NOMO-1 treated with dmso at 0.1 percent for 144 hours (cell line): ENCODE measurements around the gene KDM4B.
"Not testable (repeated sequence)": the region's sequence is repeated elsewhere in the genome, so short reads cannot be mapped to it uniquely, and the experiment has no call there.

ENCODE experiments used
- DNase-seq: peaks from one replicate; lab custom pipeline; 2025; ENCODE audit not compliant: unreplicated experiment; lab: John Stamatoyannopoulos, UW

KDM4B gene

DNA sequence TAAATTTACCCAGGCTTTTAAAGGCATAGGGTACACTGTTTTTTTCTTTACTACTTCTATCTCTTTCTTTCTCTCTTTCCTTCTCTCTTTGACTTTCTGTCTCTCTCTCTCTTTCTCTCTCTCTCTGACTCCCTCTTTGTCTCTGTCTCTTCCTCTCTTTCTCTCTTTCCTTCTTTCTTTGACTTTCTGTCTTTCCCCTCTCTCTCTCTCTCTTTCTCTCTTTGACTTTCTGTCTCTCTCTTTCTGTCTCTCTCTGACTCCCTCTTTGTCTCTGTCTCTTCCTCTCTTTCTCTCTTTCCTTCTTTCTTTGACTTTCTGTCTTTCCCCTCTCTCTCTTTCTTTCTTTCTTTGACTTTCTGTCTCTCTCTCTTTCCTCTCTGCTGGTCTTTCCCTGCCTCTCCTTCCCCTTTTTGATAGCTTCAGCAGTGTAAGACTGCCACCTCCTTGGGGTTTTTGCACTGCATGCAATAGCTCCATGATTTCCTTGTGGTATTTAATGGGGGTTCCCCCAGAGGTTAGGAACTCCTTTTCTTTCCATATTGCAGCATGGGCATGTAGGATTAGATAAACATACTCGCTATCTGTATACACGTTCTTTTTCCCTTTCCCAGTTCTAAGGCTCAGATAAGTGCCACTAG lies 191.4 kb downstream of the KDM4B start:
- DNase-seq: not testable (repeated sequence)

DNA sequence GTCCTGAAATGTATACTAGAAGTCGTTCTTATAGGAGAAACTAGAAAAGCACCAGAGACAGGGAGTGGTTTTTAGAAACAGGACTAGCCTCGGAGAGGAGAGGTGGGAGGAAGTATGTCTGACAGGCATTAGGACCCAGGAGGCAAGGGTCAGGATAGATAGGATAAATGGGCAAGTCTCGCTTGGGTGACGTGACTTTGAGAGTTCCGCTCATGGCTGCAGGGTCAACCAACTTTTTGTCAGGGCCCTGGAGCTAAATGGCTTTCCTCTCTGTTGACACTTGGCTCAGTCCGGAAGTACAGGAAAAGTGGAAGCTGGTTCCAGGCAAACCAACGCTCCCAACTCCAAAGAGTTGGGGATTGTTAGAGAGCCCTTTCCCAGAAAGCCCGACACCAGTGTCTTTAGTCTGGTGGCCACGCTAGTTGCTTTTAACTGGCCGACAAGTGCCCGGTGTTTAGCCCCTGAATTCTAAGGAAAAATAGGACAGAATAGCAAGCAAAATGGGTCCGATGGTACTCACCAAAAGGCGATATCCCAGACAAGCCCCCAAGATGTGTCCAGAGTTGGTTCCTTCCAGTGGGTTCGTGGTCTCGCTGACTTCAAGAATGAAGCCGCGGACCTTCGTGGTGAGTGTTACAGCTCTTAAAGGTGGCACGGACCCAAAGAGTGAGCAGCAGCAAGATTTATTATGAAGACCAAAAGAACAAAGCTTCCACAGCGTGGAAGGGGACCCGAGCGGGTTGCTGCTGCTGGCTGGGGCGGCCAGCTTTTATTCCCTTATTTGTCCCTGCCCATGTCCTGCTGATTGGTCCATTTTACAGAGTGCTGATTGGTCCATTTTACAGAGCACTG lies 196.2 kb downstream of the KDM4B start:
- DNase-seq: not testable (repeated sequence)

DNA sequence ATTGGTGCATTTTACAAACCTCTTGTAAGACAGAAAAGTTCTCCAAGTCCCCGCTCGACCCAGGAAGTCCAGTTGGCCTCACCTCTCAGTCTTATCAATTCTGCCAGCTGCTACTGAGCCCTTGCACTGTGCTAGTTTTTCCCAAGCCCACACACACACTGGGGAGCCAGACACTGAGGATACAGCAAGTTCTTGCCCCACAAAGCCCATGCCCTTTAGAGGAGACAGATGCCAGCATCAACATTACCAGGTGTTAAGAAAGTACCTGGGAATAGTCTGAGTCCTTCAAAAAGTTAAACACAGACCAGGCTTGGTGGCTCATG lies 196.7 kb downstream of the KDM4B start:
- no peak for DNase-seq

DNA sequence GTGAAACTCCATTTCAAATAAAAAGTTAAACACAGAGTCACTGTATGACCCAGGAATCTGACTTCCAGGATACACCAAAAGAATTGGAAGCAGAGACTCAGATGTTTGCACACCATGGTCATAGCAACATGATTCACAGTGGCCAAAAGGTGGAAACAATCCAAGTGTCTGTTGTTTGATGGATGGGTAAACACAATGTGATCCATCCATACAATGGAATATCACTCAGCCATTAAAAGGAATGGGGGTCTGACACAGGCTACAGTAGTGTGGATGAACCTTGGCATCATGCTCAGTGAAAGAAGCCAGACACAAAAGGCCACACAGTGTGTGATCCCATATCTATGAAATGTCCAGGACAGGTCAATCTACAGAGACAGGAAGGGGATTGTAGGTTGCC lies 197.3 kb downstream of the KDM4B start:
- DNase-seq: no peak

DNA sequence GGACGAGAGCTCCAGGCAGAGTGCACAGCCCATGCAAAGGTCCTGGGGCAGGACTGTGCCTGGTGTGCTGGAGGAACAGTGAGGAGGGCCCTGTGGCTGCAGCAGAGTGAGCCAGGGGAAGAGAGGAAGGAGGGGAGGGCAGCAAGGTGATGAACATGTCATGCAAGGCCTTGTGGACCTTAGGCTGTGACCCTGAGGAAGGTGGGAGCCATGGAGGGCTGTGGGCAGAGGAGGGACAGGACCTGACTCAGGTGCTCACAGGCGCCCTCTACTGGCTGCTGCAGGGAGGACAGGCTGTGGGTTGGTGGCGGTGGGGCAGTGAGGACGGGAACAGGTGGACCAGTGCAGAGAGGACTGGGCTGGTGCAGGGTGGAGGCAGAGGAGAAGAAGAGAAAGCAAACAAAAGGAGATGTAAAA lies 201.4 kb downstream of the KDM4B start:
- no peak for DNase-seq

DNA sequence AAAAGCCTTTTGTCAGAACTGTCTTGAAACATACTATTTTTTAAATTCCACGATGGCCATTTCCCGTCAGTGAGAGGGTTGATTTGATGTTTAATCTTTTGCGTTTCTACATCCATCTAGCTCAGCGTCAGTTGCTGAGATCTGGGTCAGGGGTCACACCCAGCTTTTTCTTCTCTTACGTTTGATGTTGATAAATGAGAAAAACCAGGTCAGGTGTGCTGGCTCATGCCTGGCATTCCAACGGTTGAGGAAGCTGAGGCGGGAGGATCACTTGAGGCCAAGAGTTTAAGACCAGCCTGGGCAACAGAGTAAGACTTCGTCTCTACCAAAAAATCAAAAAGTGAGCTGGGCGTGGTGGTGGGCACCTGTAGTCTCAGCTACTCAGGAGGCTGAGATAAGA lies 202.8 kb downstream of the KDM4B start:
- DNase-seq: no peak

DNA sequence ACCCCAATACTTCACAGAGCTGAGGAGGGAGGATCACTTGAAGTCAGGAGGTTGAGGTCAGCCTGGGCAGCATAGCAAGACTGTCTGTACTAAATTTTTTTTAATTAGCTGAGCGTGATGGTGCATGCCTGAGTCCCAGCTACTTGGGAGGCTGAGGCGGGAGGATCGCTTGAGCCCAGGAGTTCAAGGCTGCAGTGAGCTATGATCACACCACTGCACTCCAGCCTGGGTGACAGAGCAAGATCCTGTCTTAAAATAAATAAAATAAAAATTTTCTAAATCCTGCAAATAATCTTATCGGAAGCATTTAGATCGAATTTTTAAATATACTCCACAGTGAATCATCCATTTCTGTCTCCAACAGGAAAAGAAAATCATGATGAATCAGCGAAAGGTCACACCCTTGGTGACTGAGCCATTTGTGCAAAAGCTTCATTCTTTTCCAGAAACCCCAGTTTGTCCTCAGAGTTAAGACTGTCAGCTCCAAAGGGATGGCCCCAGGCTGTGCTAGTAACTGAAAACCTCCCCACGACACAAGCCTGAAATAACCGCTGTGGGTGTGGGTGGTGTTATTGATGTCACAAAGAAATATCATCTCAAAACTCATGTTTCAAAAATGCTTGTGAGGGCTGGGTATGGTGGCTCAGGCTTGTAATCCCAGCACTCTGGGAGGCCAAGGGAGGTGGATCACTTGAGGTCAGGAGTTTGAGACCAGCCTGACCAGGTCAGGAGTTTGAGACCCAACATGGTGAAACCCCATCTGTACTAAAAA lies 204.1 kb downstream of the KDM4B start:
- DNase-seq: no peak

DNA sequence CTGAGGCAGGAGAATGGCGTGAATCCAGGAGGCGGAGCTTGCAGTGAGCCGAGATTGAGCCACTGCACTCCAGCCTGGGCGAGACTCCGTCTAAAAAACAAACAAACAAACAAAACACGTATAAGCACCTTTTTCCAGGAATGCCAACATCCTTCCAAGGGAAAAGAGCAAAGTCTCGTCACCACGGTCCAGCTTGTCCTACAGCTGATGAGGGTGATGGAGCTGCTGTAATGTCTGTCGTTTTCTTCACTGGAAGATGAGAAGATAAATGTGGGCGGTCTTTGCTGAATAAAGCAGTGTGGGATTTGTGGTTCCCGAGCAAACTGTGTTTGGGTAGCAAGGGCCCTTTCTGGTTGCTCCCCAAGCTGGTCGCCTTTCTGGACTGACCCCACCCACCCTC lies 205.1 kb downstream of the KDM4B start:
- DNase-seq: no peak

DNA sequence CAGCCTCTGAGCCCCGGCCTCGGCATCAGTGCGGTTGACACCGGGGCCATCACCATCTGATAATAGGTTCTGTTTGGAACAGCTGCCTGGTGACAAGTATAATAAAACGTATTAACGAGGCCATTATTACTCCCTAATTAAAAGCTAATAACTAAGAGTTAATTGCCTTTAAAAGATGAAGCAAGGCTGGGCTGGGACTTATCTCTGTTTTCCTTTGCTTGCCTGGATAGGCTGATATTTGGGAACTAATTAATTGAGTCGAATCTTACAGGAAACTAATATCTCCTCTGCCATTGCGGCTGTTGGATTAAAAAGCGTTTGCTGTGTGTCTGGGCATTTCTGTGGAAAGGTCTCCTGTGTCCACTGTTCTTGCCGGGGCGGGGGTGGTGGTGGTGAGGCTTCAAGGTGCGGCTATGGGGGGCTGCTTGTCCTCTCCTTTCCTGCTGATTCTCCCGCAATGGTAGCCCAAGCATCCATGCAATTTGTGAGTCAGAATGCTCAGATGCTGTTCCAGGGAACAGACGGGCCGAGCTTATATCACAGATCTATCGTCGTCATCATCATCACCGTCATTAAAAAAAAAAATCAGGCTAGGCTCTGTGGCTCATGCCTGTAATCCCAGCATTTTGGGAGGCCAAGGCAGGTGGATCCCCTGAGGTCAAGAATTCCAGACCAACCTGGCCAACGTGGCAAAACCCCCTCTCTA lies 209.0 kb downstream of the KDM4B start:
- no peak for DNase-seq

DNA sequence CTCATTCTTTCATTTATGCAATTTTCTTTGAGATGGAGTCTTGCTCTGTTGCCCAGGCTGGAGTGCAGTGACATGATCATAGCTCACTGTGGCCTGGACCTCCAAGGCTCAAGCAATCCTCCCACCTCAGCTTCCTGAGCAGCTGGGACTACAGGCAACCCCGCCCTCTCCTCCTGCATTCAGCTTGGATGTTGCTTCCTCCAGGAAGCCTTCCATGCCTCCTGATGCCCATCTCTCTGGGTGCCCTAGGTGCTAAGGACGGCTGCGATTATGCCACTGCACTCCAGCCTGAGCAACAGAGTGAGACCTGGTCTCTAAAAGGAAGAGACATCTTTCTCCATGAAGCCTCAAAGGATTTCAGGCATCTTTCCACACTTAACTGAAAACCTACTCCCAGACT lies 209.9 kb downstream of the KDM4B start:
- DNase-seq: no peak

DNA sequence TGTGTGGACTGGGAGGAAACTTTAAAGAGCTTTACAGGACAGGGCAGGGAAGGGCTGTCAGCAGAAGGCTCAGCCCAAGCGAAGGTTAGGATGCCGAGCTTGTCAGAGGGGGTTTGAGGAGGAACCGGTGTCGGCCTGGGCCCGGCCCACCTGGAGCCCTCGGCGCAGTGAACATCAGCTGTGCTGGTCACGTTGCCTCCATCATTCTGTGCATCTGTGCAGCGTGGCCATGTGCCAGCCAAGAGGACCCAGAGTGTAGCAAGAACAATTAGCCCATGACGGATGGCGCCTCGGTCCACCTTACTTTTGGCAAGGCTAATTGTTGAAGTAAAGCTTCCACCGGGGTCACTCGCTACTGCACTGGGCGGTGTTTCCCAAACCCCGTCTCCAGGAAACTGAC lies 210.3 kb downstream of the KDM4B start:
- DNase-seq: no peak

DNA sequence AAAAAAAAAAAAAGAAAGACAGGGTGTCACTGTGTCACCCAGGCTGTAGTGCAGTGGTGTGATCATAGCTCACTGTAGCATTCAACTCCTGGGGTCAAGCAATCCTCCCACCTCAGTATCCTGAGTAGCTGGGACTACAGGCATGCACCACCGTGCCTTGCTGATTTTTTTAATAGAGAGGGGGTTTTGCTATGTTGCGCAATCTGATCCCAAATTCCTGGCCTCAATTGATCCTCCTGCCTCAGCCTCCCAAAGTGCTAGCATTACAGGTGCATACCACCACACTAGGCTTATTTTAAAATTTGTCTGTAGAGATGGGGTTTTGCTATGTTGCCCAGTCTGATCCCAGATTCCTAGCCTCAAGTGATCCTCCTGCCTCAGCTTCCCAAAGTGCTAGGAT lies 212.4 kb downstream of the KDM4B start:
- DNase-seq: no peak

DNA sequence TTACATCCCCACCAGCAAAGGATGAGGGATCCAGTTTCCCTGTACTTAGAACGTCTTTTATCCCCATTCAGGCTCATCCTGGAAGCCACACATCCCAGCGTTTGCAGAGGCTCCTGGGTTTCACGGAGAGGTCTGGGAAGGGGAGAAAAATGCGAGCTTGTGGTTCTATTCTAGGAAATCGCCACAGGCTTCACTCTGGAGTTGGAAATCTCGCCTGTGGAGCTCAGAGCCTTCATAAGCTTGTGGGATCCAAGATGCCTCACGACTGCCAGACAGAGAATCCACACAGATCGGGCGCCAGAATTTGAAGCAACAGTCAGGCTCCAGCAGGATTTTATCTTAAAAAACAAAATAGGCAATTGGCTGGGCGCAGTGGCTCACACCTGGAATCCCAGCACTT lies 213.8 kb downstream of the KDM4B start:
- no peak for DNase-seq

DNA sequence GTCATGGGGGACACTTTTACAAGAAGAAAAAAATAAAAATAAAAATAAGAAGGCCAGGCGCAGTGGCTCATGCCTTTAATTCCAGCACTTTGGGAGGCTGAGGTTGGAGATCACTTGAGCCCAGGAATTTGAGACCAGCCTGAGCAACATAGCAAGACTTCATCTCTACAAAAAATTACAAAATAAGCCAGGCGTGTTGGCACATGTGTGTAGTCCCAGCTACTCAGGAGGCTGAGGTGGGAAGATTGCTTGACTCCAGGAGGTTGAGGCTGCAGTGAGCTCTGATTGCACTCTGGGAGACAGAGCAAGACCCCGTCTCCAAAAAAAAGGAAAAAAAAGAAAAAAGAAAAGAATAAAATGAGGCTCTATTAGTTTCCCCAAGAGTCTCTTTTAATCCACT lies 214.7 kb downstream of the KDM4B start:
- DNase-seq: no peak

DNA sequence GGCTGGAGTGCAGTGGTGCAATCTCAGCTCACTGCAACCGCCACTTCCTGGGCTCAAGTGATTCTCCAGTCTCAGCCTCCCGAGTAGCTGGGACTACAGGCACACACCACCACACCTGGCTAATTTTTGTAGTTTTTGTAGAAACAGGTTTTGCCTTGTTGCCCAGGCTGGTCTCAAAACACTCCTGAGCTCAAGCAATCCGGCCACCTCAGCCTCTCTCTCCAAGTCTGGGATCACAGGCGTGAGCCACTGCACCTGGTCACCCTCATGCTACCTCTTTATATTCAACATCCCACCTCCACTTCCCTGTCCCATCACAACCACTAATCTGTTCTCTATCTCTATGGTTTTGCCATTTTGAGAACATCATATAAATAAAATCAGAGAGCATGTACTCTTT lies 216.0 kb downstream of the KDM4B start:
- DNase-seq: no peak

DNA sequence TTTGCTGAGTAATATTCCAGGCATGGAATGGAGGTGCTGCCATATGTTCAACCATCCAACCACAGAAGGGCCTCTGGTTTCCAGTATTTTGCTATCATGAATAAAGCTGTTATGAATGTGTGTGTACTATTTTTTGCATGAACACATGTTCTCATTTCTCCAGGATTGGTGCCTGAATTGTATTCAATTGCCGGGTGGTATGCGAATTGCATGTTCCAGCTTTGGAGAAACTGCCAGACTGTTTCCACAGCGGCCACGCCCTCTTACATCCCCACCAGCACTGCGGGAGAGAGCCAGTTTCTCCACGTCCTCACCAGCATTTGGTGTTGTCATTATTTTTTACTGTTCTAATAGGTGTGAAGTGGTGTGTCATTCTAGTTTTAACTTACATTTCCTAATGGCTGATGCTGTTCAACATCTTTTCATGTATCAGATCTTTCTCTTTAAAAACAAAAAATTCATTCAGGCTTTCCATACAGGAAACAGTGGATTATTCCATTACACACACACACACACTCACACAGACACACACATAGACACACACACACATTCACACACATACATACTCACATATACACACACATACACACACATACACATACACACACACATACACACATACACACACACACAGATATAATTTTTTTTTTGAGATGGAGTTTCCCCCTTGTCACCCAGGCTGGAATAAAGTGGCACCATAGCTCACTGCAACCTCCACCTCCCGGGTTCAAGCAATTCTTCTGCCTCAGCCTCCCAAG lies 217.6 kb downstream of the KDM4B start:
- no peak for DNase-seq

DNA sequence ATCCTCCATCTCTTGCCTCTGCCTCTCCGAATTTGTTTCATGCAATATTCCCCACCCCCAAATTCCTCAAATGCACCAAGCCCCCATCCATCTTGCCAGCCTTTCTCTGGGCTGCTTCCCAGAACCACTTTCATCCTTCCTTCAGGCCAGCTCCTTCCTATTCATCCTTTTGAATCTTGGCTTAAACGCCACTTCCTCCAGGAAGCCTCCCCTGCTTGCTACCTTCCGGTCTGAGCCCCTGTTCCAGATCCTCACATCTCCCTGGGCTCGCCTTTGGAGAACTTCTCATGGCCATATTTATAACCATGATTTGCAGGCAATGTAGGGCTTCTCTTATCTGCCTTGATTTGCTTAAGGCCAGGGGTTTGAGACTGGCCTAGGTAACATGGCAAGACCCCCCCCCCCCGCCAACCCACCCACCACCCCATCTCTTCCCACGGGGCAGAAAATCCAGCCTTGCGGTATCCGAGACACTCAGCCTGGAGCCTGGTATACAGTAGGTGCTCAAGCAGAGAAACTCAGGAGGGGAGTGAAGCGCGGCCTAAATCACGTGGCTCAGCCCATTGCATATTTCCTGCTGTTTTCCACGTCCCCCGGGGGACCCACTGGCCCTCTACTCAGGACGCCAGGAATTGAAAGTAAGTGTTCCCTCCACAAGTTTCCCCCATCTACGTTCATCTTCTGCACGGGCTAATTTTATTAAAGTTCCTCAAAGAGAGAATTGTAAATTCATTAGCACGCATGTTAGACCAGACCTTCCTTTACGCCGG lies 219.8 kb downstream of the KDM4B start:
- DNase-seq: no peak

DNA sequence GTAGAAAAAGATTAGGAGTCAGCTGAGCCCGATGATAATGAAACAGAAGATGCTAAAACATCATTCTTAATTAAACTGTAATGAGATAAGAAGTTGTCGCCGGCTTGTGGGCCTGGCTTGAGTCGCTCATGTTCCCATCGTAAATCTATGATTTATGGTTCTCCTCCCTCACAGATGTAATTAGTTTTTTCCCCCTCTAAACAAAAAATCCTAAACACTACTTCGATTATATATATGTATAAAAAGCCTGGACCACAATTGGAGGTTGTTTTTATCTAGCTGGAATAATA lies 220.3 kb downstream of the KDM4B start:
- DNase-seq: no peak

DNA sequence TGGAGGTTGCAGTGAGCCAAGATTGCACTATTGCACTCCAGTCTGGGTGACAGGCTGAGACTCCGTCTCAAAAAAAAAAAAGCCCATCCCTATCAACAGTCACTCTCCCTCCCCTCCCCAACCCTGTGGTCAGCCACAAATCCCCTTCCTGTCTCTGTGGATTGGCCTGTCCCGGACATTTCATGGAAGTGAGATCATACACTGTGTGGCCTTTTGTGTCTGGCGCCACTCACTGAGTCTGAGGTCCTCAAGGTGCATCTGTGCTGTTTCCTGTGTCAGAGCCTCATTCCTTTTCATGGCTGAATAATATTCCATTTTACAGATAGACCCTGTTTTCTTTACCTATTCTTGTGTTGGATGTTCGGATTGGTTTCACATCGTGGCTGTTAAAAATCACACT lies 222.2 kb downstream of the KDM4B start:
- no peak for DNase-seq

DNA sequence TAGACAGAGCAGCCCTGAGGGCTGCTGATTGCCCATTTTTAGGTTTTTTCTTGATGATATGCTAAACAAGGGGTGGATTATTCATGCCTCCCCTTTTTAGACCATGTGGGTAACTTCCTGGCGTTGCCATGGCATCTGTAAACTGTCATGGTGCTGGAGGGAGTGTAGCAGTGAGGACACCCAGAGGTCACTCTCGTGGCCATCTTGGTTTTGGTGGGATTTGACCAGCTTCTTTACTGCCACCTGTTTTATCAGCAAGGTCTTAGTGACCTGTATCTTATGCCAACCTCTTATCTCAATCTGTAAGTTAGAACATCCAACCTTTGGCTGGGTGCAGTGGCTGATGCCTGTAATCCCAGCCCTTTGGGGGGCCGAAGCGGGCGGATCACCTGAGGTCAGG lies 223.7 kb downstream of the KDM4B start:
- DNase-seq: no peak
